ENCODE data around the gene ARSA.
"Not testable (repeated sequence)": the region's sequence is repeated elsewhere in the genome, so short reads cannot be mapped to it uniquely, and the experiment has no call there.

The ARSA gene

GRCh38 chr22:50622723-50623327 is 5.1 kb downstream of the ARSA start:
- DNase-seq (ENCODE audit: low read depth, low spot score): no peak

DNA sequence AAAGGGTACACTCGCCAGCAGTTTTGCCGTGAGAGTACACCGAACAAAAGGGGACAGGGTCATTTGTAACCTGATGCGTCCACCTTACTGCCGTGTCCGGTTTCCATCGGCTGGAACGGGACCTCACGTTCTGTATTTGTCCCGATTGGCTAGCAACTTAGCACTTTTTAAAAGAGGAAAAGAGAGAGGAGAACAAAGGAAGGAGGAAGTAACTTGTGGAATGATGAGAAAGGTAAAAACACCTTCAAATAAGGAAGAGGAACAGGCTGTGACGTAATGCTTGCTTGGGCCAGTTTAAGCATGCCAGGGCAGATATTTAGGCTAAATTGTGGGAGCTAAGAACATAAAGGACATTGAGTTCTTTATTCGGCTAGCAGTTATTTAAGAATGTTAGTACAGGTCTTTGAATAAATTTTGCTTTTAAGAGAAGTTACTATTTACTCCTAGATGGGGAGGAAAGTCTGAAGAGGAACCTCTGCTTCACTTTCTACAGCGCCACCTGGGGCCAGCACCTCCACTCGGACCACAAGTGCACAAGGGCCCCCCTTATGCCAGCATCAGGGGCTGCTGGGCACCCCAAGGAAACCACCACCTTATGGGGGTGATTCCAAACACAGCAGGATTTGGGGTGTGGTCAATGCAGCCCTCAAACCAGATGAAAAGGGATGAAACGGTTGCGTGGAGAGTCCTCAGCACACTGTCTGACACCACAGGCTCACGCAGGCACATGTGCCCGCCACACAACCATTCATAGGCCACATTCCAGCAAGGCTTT is 5.8 kb downstream of the ARSA start:
- DNase-seq (ENCODE audit: low read depth, low spot score): no peak

- DNase-seq (ENCODE audit: low read depth, low spot score): no peak
Measured at GRCh38 chr22:50621356-50621880, 6.5 kb downstream of the ARSA start.

DNA sequence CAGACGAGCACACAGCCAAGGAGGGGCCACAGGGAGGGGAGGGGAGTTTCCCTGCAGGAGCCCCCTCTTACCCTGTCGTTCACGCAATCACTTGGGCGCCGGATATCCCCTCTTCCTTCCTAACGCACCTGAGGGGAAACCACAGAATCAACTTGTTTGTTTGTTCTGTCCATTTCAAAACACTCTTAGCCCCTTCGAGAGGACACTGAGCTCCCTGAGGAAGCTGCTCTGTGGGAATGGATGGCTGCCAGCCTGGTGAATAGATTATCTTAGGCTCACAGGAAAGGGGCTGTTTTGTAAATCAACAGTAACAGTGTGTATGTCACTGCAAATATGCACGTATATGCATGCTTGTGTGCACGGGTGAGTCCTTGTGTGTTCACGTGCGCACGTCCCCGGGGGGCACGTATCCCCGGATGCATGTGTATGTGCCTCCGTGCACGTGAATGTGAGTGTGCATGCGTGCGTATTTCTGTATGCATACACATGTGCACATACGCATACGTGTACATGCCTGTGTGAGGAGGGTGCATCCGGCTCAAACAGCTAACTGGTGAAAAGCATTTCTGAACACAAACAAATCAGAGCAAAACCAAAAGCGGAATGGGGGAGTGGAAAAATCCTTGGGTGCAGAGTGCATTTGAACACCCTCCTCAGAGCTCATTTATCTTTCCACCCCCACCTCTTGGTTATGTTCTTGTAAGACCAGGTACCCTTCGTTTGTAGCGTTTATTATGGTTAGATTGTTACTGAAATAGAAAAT is 7.2 kb downstream of the ARSA start:
- peak; percentile 74 for DNase-seq (ENCODE audit: low read depth, low spot score)

DNA sequence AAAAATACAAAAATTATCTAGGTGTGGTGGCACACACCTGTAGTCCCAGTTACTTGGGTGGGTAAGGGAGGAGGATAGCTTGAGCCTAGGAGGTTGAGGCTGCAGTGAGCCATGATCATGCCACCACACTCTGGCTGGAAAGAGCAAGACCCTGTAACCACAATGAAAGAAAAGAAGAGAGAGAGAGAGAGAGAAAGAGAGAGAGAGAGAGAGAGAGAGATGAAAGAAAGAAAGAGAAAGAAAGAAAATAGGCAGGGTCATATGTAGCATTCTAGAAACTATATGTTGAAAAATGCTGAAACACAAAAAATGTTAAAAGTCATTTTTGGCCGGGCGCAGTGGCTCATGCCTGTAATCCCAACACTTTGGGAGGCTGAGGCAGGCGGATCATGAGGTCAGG is 13.7 kb downstream of the ARSA start:
- DNase-seq (ENCODE audit: low read depth, low spot score): not testable (repeated sequence)

GRCh38 chr22:50613291-50613981 is 14.5 kb downstream of the ARSA start:
- no peak for DNase-seq (ENCODE audit: low read depth, low spot score)

GRCh38 chr22:50612528-50613221 is 15.3 kb downstream of the ARSA start:
- no peak for DNase-seq (ENCODE audit: low read depth, low spot score)

GRCh38 chr22:50612168-50612527 is 15.8 kb downstream of the ARSA start:
- DNase-seq (ENCODE audit: low read depth, low spot score): no peak

DNA sequence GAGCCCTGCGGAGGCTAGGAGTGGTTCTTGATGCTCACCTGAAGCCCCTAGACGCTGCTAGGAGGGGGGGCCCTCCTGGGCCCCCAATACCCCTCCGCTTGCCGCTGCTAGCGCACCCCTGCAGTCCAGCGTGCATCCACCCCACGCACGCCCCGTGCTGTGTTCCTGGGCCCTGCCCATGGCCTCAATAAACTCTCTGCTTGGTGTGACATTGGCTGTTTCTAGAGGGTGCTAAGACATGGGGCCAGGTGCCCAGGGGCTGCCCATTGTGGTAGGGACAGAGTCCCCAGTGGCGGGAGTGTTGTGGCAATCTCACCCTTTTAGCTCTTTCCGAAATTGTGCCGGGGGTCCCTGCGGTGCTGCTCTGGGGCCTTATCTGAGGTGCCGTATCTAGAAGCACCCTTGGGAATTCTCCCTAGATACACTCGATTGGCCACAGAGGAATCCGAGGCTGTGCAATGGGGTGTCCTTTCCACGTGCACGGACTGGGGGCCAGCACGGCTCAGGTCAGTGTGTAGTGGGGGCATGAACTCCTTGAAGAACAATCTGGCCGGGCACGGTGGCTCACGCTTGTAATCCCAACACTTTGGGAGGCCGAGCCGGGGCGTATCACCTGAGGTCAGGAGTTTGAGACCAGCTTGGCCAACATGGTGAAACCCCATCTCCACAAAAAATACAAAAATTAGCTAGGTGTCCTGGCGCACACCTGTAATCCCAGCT is 16.5 kb downstream of the ARSA start:
- DNase-seq (ENCODE audit: low read depth, low spot score): no peak

DNA sequence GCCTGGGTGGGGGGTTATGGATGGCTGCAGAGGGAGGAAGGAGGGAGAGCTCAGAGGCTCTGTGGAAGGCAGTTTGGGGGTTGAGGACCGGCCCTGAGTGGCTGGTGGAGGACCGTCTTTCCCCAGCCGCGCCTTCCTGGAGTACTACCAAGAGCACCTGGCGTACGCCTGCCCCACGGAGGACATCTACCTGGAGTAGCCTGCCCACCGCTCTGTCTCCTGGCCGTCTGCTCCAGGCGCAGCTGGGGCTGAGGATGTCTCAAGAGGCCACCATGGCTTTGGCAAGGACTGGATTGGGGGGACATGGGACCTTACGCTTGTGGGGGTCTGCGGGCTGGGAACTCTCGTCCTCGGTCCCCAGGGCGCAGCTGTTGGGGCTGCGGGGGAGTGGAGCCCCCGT is 17.4 kb downstream of the ARSA start:
- no peak for DNase-seq (ENCODE audit: low read depth, low spot score)

DNA sequence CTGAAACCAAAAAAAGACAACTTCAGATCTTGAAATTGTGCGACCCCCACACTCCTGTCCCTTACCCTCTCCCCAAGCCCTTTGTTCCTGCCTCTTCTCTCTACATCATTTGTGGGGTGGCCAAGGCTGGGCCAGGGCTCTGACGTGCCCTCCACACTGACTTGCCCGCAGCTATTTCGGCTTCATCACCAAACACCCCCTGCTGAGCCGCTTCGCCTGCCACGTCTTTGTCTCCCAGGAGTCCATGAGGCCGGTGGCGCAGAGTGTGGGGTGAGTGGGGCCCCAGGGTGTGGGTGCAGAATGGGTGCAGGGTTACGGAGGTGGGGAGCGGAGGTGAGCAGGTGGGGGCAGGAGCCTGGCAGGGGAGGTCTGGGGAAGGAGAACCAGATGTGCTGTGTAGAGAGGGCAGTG is 17.9 kb downstream of the ARSA start:
- DNase-seq (ENCODE audit: low read depth, low spot score): no peak

GRCh38 chr22:50609599-50609998 is 18.4 kb downstream of the ARSA start:
- no peak for DNase-seq (ENCODE audit: low read depth, low spot score)

GRCh38 chr22:50608996-50609395 is 19.0 kb downstream of the ARSA start:
- DNase-seq (ENCODE audit: low read depth, low spot score): no peak

DNA sequence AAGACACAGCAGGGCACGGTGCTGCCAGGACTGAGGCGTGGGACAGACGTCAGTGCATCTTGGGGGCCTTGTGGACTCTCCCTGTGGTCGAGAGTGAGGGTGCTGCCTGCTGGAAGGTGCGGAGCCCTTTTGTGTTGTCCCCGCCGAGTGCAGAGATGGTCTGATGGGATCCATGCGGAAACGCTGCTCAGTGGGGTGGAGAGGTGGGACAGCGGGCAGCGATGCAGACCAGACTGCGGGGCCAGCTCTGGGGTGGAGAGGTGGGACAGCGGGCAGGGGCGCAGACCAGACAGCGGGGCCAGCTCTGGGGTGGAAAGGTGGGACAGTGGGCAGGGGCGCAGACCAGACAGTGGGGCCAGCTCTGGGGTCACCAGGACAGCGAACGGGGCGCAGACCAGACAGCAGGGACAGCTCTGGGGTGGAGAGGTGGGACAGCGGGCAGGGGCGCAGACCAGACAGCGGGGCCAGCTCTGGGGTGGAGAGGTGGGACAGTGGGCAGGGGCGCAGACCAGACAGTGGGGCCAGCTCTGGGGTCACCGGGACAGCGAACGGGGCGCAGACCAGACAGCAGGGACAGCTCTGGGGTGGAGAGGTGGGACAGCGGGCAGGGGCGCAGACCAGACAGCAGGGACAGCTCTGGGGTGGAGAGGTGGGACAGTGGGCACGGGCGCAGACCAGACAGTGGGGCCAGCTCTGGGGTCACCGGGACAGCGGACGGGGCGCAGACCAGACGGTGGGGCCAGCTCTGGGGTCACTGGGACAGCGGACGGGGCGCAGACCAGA is 19.7 kb downstream of the ARSA start:
- not testable (repeated sequence) for DNase-seq (ENCODE audit: low read depth, low spot score)

DNA sequence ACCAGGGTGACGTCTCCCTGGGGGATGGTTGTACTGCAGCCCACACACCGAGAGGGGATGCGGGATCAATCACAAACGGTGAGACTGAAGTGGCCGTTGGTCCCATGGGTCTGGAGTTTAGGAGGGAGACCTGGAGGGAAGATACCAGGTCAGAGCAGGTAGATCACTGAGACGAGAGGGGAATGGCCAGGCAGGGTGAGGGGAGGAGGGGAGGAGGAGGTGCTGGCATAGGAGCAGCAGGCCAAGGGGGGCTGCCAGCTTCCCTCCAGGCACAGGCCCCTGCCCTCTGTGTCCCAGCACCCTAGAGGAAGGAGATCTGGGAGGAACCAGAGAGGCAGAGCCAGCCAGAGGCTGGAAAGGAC is 20.3 kb downstream of the ARSA start:
- DNase-seq (ENCODE audit: low read depth, low spot score): no peak

- DNase-seq (ENCODE audit: low read depth, low spot score): no peak
Measured at GRCh38 chr22:50606946-50607658, 20.9 kb downstream of the ARSA start.

GRCh38 chr22:50606165-50606945 is 21.6 kb downstream of the ARSA start:
- no peak for DNase-seq (ENCODE audit: low read depth, low spot score)

DNA sequence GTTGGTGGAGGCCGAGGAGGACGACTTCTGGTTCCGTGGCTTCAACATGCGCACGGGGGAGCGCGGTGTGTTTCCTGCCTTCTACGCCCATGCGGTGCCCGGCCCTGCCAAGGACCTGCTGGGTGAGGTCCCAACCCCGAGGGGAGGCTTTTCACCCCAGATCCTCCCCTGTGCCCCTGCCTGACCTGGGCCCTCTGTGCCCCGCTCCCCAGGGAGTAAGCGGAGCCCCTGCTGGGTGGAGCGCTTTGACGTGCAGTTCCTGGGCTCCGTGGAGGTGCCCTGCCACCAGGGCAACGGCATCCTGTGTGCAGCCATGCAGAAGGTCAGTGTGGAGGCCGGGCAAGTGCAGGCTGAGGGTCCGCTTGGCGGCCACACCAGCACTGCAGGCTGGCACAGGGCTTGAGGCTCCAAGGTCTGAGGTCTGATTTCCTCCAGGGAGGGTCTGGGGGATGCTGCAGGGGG is 22.3 kb downstream of the ARSA start:
- no peak for DNase-seq (ENCODE audit: low read depth, low spot score)
